Body of pancreas (tissue), 4 donors: ENCODE data around the gene SLC12A7. TPM values are rescaled to one million over a fixed set of nuclear protein-coding genes. Genes with fewer than 3 reads are reported as not detected.

Experiments used
- ATAC-seq: fragments of 150-250 bp; one replicate; pipeline ENCODE4 v1.9.1; 2016
- DNase-seq, 4 donors: peaks; one replicate each; pipeline ENCODE4 v3.0.0-alpha.2; 2019
- H3K27ac ChIP-seq, 4 donors: fragments of 200-600 bp; sonication (generic); 1 replicate in 3 of 4; 2 replicates in 1 of 4; pipeline versions ENCODE4 v1.5.1 to v1.6.1; 2016 to 2019; ENCODE audit warnings: mild to moderate bottlenecking in 1 of 4, mixed read lengths in 1 of 4, moderate library complexity in 1 of 4
- H3K27me3 ChIP-seq, 2 donors: fragments of 200-600 bp; sonication (generic); one replicate each; pipeline ENCODE4 v1.6.0; 2016; ENCODE audit warnings: mild to moderate bottlenecking in 1 of 2
- H3K36me3 ChIP-seq, 2 donors: fragments of 200-600 bp; sonication (generic); replicated peaks in 1 of 2; 2 replicates each; pipeline ENCODE4 v1.5.1; 2016; ENCODE audit warnings: low read depth in 2 of 2; ENCODE audit not compliant: insufficient read depth in 1 of 2
- H3K4me1 ChIP-seq: fragments of 200-600 bp; sonication (generic); one replicate; pipeline ENCODE4 v1.6.0; 2016
- H3K4me3 ChIP-seq, 2 donors: fragments of 200-600 bp; sonication (generic); 1 replicate in 1 of 2; 2 replicates in 1 of 2; pipeline ENCODE4 v1.5.1; 2016 to 2019
- H3K9me3 ChIP-seq, 3 donors: fragments of 200-600 bp; sonication (generic); 1 replicate in 2 of 3; 2 replicates in 1 of 3; pipeline ENCODE4 v1.5.1; 2016
- CTCF ChIP-seq, 7 experiments: fragments of 450-650 bp in 4 of 7; fragments of 200-600 bp in 3 of 7; sonication (generic) in 3 of 7; IDR thresholded peaks; one replicate each; pipeline ENCODE4 v1.5.1; 2016 to 2019; ENCODE audit warnings: antibody characterized with exemption in 7 of 7
- POLR2A ChIP-seq, 3 donors: fragments of 450-650 bp; IDR thresholded peaks; one replicate each; pipeline ENCODE4 v1.6.1; 2016; ENCODE audit warnings: antibody characterized with exemption in 3 of 3, mild to moderate bottlenecking in 2 of 3
- WGBS, 2 donors: methylation state at CpG; one replicate each; pipeline ENCODE4 v1.1.5; 2017; 5-methylcytosine and 5-hydroxymethylcytosine counted together
- intact Hi-C: fragments of 100-400 bp; cut with DNase I; formaldehyde crosslinking; loops from one replicate; pipeline ENCODE4 v1.15.1; 2023
- total RNA-seq, 2 donors: library from RNA; depleted of rRNA; stranded (reverse); fragments of >200 nt; gene quantifications; one replicate each; pipeline ENCODE4 v1.1.0, GENCODE V29; 2016

SLC12A7 gene
- total RNA-seq, 2 donors from 2014 or later: 35.5 to 42.8 TPM

- no peak overlapping the region for H3K4me3 ChIP-seq
- H3K4me1 ChIP-seq: peaks cover 68% of the 10 kb centered on the region
- H3K27me3 ChIP-seq: no peaks in the 10 kb centered on the region
- intact Hi-C loops: no loop called here
- 38 to 47% methylated on average over 27 of the region's 27 CpGs for WGBS, 2 donors
- TF ChIP-seq CTCF (IDR thresholded peaks at IDR 0.05) (no peak), POLR2A (IDR thresholded peaks at IDR 0.05) (no peak)
- ATAC-seq (no peak), DNase-seq (no peak)
- H3K27ac ChIP-seq: peak overlapping the region; percentile 39 to 59 (median 48)
- H3K36me3 ChIP-seq: no peaks in the 10 kb centered on the region
- H3K9me3 ChIP-seq: no peaks in the 10 kb centered on the region
Observed at GRCh38 chr5:1124205-1125029, 12.6 kb upstream of the SLC12A7 start.

- H3K27ac ChIP-seq: peak overlapping the region in 3 of 4 donors; percentile 21 to 59 (median 48)
- intact Hi-C loops: no loop called here
- no peak for DNase-seq
Observed at GRCh38 chr5:1123418-1124147, 11.7 kb upstream of the SLC12A7 start.

DNA sequence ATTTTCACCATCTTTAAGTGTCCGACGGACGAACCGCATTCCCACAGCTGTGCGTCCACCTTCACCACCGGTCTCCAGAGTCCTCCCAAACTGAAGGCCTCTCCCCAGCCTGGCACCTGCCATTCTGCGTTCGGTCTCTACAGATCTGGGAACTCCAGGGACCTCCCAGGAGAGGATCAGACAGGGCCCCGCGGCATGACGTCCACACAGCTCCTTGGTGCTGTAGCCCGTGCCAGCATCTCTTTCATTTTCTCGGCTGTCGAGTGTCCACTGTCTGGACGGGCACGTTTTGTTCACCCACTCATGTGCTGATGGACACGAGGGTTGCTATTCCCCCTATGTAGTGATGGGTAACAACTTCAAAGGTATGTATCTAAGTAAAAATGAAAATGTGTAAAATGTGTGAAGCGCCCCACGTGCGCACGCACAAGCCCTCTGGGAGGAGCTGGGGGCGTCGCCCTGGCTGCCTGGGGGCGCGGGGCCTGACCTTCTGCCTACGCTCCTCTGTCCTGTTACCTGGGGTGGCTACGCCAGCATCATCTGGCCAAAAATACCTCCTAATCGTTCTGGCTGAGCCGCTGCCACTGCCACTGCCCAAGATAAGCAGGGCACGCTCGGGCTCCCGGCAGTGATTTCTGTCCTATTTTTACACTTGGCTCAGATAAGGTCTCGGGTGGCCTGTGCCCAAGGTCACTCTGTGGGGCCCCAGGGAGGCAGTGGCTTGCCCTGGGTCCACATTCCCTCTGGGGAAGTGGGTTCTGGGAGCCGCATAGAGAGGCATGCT is 10.8 kb upstream of the SLC12A7 start:
- 63 to 93% methylated on average over 14 to 34 of the region's 34 CpGs for WGBS, 2 donors
- TF ChIP-seq POLR2A (IDR thresholded peaks at IDR 0.05) (no peak), CTCF (IDR thresholded peaks at IDR 0.05) (no peak)
- H3K4me1 ChIP-seq: peaks cover 68% of the 10 kb centered on the region
- H3K4me3 ChIP-seq: no peak overlapping the region
- intact Hi-C loops: no loop called here
- H3K27ac ChIP-seq: peak overlapping the region in 3 of 4 donors; percentile 21 to 48 (median 42)
- no peaks in the 10 kb centered on the region for H3K9me3 ChIP-seq
- ATAC-seq (peak; percentile 57), DNase-seq (peak; percentile 63 to 81 (median 69))
- no peaks in the 10 kb centered on the region for H3K36me3 ChIP-seq
- no peaks in the 10 kb centered on the region for H3K27me3 ChIP-seq

More at GRCh38 chr5:1123418-1124147, 11.7 kb upstream of the SLC12A7 start:
- no peak for TF ChIP-seq POLR2A (IDR thresholded peaks at IDR 0.05)
- H3K27me3 ChIP-seq: no peaks in the 10 kb centered on the region
- WGBS, 2 donors: 43 to 53% methylated on average over 6 to 20 of the region's 20 CpGs
- no peak overlapping the region for H3K4me3 ChIP-seq
- ATAC-seq: no peak
- no peaks in the 10 kb centered on the region for H3K36me3 ChIP-seq
- peaks cover 68% of the 10 kb centered on the region for H3K4me1 ChIP-seq
- H3K9me3 ChIP-seq: no peaks in the 10 kb centered on the region

DNA sequence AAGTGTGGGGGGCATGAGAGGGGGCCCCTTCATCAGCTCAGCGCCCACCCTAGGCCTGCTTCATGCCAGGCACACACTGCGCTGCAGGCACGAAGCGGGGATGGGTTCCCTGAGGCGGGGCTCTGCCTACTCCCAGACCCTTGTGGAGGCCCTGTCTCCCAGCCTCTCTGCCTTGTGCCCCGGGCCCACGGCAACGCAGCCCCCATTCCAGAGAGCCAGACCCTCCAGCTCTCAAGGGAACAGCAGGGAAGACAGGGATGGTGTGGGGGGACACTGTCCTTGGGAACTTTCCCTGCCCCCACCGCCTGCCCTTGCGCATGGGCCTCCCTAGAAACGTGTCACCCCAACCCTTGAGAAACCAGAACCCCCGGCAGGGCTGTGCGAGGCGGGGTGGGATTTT is 10.0 kb upstream of the SLC12A7 start:
- 95 to 98% methylated on average over 10 to 12 of the region's 14 CpGs for WGBS, 2 donors
- TF ChIP-seq CTCF (IDR thresholded peaks at IDR 0.05) (no peak), POLR2A (IDR thresholded peaks at IDR 0.05) (no peak)
- ATAC-seq (no peak), DNase-seq (no peak)
- no peaks in the 10 kb centered on the region for H3K27me3 ChIP-seq
- H3K4me1 ChIP-seq: peaks cover 66% of the 10 kb centered on the region
- no peaks in the 10 kb centered on the region for H3K9me3 ChIP-seq
- H3K27ac ChIP-seq: no peak overlapping the region
- H3K4me3 ChIP-seq: no peak overlapping the region
- intact Hi-C loops: no loop called here
- H3K36me3 ChIP-seq: no peaks in the 10 kb centered on the region

DNA sequence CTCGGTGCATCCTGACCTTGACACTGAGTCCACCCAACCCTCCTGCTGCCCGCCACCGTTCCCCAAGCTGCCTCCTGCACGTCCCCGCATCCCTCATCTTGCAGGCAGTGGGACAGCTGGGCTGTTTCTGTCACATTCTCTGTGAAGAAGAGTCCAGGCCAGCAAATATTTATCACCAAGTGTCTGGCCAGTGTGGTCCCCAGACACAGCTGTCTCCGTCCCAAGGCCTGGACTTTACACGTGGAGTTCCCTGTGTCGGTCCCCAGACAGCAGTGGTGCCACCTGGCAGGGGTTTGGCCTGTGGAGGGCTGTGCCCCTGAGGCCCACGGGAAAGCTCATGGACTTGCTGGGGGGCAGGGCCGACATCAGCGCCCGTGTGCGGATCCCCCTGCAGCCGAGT is 9.2 kb upstream of the SLC12A7 start:
- DNase-seq (no peak), ATAC-seq (no peak)

More for the DNA sequence above, 9.2 kb upstream of the SLC12A7 start:
- WGBS, 2 donors: 85 to 89% methylated on average over 14 of the region's 14 CpGs
- no peak overlapping the region for H3K27ac ChIP-seq
- H3K9me3 ChIP-seq: no peaks in the 10 kb centered on the region
- no peak overlapping the region for H3K4me3 ChIP-seq
- no peaks in the 10 kb centered on the region for H3K27me3 ChIP-seq
- peaks cover 74% of the 10 kb centered on the region for H3K4me1 ChIP-seq
- TF ChIP-seq CTCF (IDR thresholded peaks at IDR 0.05): no peak
- no peak for TF ChIP-seq POLR2A (IDR thresholded peaks at IDR 0.05)
- intact Hi-C loops: no loop called here
- H3K36me3 ChIP-seq: no peaks in the 10 kb centered on the region
